ENCODE measurements around the gene IMPG2.

DNA sequence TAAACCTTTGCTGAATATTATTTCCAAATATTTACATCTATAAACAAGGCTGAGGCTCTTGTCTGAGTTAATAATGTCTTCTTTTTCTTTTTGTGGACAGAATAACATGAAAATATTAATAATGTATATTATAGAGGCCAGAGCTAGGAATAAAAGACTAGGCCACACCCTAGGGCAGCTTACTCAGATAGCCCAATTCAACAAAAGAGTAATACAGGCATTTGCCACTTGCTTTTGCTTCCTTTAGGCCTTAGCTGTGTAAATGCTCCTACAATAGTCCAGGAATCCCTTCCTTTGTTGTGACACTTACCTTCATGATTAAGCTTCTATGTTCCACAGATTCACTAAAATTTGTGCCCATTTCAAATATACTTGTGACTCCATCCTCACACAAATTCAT lies 16.5 kb downstream of the IMPG2 start:
- TF ChIP-seq, protein P1, sequence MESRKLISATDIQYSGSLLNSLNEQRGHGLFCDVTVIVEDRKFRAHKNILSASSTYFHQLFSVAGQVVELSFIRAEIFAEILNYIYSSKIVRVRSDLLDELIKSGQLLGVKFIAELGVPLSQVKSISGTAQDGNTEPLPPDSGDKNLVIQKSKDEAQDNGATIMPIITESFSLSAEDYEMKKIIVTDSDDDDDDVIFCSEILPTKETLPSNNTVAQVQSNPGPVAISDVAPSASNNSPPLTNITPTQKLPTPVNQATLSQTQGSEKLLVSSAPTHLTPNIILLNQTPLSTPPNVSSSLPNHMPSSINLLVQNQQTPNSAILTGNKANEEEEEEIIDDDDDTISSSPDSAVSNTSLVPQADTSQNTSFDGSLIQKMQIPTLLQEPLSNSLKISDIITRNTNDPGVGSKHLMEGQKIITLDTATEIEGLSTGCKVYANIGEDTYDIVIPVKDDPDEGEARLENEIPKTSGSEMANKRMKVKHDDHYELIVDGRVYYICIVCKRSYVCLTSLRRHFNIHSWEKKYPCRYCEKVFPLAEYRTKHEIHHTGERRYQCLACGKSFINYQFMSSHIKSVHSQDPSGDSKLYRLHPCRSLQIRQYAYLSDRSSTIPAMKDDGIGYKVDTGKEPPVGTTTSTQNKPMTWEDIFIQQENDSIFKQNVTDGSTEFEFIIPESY (IDR thresholded peaks at IDR 0.05) = no peak
- TF ChIP-seq, protein P2, sequence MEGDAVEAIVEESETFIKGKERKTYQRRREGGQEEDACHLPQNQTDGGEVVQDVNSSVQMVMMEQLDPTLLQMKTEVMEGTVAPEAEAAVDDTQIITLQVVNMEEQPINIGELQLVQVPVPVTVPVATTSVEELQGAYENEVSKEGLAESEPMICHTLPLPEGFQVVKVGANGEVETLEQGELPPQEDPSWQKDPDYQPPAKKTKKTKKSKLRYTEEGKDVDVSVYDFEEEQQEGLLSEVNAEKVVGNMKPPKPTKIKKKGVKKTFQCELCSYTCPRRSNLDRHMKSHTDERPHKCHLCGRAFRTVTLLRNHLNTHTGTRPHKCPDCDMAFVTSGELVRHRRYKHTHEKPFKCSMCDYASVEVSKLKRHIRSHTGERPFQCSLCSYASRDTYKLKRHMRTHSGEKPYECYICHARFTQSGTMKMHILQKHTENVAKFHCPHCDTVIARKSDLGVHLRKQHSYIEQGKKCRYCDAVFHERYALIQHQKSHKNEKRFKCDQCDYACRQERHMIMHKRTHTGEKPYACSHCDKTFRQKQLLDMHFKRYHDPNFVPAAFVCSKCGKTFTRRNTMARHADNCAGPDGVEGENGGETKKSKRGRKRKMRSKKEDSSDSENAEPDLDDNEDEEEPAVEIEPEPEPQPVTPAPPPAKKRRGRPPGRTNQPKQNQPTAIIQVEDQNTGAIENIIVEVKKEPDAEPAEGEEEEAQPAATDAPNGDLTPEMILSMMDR (IDR thresholded peaks at IDR 0.05; ENCODE audit: low read depth, low read length, missing input control) = no peak
- TF ChIP-seq RAD21 (IDR thresholded peaks at IDR 0.05) = no peak
- TF ChIP-seq, protein P3, sequence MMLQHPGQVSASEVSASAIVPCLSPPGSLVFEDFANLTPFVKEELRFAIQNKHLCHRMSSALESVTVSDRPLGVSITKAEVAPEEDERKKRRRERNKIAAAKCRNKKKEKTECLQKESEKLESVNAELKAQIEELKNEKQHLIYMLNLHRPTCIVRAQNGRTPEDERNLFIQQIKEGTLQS (IDR thresholded peaks at IDR 0.05) = no peak
- TF ChIP-seq, protein P4, sequence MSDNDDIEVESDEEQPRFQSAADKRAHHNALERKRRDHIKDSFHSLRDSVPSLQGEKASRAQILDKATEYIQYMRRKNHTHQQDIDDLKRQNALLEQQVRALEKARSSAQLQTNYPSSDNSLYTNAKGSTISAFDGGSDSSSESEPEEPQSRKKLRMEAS (IDR thresholded peaks at IDR 0.05) = no peak
- TF ChIP-seq, protein P5, sequence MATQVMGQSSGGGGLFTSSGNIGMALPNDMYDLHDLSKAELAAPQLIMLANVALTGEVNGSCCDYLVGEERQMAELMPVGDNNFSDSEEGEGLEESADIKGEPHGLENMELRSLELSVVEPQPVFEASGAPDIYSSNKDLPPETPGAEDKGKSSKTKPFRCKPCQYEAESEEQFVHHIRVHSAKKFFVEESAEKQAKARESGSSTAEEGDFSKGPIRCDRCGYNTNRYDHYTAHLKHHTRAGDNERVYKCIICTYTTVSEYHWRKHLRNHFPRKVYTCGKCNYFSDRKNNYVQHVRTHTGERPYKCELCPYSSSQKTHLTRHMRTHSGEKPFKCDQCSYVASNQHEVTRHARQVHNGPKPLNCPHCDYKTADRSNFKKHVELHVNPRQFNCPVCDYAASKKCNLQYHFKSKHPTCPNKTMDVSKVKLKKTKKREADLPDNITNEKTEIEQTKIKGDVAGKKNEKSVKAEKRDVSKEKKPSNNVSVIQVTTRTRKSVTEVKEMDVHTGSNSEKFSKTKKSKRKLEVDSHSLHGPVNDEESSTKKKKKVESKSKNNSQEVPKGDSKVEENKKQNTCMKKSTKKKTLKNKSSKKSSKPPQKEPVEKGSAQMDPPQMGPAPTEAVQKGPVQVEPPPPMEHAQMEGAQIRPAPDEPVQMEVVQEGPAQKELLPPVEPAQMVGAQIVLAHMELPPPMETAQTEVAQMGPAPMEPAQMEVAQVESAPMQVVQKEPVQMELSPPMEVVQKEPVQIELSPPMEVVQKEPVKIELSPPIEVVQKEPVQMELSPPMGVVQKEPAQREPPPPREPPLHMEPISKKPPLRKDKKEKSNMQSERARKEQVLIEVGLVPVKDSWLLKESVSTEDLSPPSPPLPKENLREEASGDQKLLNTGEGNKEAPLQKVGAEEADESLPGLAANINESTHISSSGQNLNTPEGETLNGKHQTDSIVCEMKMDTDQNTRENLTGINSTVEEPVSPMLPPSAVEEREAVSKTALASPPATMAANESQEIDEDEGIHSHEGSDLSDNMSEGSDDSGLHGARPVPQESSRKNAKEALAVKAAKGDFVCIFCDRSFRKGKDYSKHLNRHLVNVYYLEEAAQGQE (IDR thresholded peaks at IDR 0.05) = no peak
- no peak for TF ChIP-seq HNF4A (conservative IDR thresholded peaks at IDR 0.05)
- TF ChIP-seq JUND (IDR thresholded peaks at IDR 0.05) = no peak
- TF ChIP-seq RXRA (IDR thresholded peaks at IDR 0.05) = no peak
- no peak for TF ChIP-seq TAF1 (conservative IDR thresholded peaks at IDR 0.05)
- no peak for TF ChIP-seq YY1 (IDR thresholded peaks at IDR 0.05)
- no peak for TF ChIP-seq GABPA (IDR thresholded peaks at IDR 0.05 in 1 of 2, conservative IDR thresholded peaks at IDR 0.05 in 1 of 2)

Data from liver (tissue), 3 donors.